Endothelial cell of hepatic sinusoid (primary cell): ENCODE measurements around the gene LIMK2.
"Not testable (repeated sequence)": the region's sequence is repeated elsewhere in the genome, so short reads cannot be mapped to it uniquely, and the experiment has no call there.

Source experiments
- in situ Hi-C: cut with HindIII; loops from 2 replicates; pipeline ENCODE4 v1.10.0; 2017; ENCODE audit warnings: low sequenced_read_pairs

The LIMK2 gene

DNA sequence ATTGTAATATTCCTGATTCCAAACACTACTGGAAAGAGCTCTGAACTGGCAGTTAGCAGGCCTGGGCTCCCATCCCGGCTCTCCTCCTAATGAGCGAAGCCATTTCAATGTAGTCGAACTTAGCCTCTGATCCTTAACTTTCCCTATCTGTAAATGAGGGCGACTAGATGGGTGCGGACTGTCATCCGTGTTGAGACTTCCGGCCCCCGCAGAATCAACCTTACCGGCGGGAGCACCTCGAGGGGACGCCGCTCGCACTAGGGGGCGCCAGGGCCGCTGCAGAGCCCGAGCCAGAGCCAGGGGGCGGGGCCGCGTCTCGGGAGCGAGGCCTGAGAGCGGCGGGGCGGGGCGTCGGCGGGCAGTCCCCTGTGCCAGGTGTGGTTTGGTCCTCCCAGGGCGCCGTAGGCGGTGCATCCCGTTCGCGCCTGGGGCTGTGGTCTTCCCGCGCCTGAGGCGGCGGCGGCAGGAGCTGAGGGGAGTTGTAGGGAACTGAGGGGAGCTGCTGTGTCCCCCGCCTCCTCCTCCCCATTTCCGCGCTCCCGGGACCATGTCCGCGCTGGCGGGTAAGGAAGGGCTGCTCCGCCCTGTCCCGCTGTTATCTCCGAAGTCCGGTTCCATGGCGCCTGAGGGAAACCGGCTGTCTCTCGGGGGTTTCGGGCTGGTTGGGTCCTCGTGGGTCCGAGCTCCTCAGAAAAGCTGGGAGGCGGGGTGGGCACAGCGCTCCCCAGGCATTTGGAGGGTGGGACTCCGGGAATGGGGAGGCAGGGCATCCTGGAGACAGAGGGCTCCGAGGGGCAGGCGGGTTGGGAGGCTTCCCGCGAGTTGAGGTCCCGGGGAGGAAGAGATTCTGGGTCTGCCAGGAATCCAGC, at the start of gene LIMK2:
Gene LIMK2, plus strand, starts transcription at position 437 of the 869 bp plus-strand sequence. Its CDS starts 111 bp downstream, at position 548.
- in situ Hi-C loops, result loop anchor here (5.0 kb wide), 1 partner anchor 65 kb away; no protein-coding TSS in a partner anchor

DNA sequence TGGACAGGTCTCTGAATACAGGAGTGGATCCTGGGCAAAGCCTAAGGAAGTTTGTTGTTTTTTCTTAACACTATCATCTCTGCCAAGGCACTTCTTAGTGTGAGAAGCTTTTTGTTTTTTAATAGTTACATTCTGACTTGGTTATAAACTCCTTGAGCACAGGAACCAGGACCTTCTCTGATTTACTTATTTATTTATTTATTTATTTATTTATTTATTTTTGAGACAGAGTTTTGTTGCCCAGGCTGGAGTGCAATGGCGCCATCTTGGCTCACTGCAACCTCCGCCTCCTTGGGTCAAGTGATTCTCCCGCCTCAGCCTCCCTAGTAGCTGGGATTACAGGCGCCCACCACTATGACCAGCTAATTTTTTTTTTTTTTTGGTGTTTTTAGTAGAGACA, 41.1 kb upstream of the LIMK2 start:
- in situ Hi-C loops, result loop anchor here (5.0 kb wide), 1 partner anchor 54 kb away; no protein-coding TSS in a partner anchor

DNA sequence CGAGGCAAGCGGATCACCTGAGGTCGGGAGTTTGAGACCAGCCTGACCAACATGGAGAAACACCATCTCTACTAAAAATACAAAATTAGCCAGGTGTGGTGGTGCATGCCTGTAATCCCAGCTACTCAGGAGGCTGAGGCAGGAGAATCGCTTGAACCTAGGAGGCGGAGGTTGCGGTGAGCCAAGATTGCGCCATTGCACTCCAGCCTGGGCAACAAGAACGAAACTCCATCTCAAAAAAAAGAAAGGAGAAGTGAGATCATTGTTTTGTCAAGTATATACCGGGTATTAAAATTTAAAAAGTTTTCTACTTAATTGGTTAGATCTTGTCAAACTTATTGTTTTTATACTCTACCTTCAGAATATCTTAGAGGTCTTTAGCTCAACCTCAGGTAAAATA, 40.4 kb upstream of the LIMK2 start:
- in situ Hi-C loops, result loop anchor here (5.0 kb wide), 1 partner anchor 54 kb away; no protein-coding TSS in a partner anchor

DNA sequence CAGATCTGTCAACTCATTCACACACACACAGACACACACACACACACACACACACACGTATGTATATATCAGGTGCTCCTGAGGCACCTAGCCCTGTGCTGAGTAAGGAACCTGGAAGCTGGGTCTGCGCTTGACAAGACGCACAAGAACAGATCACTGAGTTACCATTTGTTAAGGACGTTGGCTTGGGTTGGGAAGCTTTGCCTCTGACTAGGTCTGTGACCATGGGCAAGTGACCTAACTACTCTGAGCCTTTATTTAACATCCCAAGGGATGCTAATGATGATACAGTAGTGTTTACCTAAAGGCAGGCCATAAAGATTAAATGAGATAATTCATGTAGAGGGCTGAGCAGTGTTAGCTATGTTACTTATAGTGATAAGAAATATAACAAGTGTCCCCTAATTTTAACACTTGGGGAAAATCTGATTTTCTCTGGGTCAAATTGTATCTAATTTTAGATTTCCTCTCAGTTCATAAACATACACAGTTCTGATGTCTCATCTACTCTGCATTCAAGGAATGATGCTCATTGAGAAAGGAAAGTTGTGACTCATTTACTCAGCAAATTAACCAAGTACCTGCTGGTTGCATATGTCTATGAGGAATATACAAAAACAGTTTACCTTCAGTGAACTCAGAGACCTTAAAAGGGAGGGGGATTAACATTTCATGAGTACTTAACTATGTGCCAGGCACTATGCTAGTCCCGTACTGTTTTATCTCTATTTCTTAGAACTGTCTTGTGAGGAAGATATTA, 38.5 kb upstream of the LIMK2 start:
- in situ Hi-C loops, result loop anchor here (5.0 kb wide), 1 partner anchor 56 kb away; no protein-coding TSS in a partner anchor

DNA sequence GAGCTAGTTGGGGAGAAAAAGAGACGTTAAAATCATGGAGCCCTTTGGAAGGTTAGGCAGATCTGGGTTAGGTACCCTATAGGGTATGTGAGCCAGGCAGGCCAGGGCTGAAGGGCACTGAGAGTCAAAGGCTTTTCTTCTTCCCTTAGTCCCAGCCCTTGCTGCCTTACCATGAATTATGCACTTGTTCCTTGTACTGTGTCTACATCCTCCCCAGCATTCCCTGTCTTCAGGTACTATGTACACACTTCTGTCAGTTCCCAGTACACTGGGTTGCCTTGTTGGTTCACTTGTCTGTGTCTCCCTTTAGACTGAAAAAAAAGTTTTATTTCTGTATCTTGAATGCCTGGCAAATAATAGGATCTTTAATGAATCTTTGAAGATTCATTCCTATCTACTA, 35.2 kb upstream of the LIMK2 start:
- in situ Hi-C loops, result no loop called here

DNA sequence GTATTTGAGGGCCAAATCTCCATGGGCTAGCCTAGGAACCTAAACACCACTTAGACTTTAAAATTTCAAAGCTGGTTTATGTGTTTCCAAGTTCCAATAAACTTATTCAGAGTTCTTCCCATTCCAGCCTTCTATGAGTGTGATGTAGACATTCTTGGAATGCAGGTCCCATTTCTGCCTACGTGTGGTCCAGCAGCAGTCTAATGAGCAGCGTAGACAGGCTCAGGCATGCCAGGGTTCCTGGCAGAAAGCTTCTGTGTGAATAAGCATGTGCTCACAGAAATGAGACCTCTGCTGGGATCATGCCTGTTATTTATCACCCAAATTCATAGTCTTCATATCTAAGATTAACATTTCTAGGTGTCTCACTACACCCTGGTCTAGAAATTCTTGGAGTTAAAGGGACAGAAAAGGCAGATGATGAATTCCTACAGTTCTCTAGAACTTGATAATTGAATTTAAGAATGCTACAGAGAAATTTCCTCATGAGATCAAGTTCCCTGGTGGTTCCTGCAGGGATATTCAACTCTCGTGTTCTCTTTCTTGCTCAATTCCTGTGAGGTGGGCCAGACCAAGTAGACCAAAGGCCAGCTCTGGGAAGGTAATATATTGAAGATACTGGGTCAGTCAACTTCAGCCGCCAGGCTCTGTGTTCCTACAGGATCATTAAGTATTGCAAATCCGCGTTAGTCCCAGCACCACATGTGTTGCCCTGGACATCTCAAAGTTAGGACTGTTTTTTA, 34.5 kb upstream of the LIMK2 start:
- in situ Hi-C loops, result no loop called here

DNA sequence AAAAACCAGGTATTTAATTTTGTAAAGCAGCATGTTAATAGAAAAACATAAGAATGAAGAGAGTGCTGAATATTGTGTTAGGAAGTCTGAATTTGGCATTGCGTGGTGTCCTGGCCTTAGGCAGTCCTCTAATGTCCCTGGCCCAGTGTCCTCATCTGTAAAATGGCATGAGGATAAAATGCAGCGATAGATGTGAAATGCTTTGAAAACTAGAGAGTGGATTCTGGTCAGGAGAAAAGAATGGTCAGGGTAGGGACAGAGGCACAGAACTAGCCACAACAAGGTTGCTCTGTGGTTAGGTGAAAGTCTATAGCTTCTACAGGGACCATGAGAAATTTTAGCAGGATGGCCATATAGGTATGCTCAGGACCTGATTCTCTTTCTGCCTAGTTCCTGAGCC, 33.2 kb upstream of the LIMK2 start:
- in situ Hi-C loops, result no loop called here

DNA sequence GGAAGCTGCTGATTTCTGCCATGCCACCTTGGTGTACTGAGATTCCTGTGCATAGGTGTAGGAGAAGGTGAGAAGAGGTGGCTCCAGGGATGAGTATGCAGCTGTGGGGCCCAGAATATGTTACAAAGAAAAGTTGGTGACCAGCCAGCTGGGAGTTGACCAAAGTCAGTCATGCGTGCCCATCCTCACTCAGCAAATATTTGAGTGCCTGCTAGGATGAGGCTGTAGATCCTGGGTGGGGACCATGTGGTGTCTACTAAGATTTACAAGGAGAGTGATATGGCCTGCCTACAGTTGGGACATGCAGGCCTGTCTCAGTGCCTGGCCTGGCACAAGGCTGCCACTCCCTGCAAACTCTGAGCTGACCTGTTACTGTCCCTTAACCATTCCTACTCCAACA, 32.8 kb upstream of the LIMK2 start:
- in situ Hi-C loops, result no loop called here

DNA sequence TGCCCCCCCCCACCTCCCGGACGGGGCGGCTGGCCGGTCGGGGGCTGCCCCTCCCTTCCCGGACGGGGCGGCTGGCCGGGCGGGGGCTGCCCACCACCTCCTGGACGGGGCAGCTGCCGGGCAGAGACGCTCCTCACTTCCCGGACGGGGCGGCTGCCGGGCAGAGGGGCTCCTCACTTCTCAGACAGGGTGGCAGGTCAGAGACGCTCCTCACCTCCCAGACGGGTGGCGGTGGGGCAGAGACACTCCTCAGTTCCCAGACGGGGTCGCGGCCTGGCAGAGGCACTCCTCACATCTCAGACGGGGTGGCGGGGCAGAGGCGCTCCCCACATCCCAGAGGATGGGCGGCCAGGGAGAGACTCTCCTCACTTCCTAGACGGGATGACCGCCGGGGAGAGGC, 28.1 kb upstream of the LIMK2 start:
- in situ Hi-C loops, result no loop called here

DNA sequence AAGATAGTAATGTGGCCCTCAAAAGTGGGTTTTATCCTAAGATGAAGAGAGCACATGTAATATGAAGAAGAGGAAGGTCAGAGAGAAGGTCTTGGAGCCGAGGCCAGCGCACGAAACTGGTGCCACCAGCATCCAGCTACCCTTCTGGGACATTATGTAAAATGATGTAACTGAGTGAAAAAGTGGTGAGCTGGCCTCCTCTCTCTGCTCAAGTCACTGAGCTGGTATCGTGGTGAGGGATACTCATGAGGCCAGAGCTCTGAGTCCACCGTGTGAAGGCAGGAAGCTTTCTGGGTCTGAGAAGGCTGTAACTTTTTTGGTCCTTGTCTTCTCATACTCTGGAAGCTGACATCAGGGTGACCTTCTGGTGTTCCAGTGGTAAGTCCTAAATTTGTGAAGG, 27.0 kb upstream of the LIMK2 start:
- in situ Hi-C loops, result loop anchor here (5.0 kb wide), 1 partner anchor 92 kb away; no protein-coding TSS in a partner anchor

DNA sequence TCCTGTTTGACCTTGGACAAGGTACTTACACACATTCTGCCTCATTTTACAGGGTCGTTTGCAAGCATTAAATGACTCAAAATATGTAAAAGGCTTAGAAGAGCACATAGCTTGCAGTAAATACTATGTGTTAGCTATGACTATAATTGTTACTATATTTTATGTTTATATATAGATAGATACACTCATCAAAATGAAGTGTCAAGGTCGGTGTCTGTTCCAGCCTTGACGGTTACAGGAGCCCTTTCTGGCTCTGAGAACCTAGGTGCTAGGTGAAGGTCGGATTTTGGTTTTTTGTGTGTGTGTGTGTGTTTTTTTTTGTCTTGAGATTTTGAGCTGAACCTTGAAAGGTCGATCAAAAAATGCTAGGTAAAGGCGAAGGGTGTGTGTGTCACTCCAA, 24.5 kb upstream of the LIMK2 start:
- in situ Hi-C loops, result loop anchor here (5.0 kb wide), 1 partner anchor 90 kb away; no protein-coding TSS in a partner anchor

DNA sequence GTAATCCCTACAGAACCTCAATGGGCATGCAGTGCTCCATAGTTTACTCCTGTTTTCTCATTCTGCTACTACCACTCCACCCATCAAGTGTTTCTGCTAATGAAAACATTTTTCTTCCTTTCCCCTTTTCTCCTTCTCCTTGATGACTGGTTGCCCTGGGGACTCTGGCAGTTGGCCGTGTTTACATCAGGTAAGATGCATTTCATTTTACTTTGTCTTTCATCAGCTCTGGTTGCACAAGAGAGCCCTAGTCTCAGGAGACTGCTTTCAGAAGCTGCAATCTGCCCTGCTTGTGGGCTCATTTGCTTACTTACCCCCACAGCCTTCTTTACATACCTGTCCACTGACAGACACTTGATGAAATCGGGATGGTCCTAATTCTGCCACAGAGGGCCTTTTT, 19.6 kb upstream of the LIMK2 start:
- in situ Hi-C loops, result no loop called here

DNA sequence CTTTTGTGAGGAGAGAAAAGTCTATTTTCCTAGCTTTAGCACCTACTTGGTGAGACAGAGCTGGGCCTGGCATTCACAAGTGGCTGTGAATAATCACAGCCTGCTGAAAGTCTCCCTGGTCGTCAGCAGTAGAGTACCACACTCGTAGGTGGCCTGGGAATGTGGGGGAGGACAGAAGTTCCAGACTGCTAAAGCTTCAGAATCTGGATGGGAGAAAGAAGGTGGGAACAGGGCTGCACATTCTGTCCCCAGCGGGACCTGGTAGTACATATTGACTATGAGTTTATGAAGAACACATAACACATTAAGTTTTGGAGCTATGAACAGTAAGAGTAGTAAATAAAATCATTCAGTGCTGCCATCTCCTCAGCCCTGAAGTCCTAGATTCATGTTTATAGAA, 19.0 kb upstream of the LIMK2 start:
- in situ Hi-C loops, result no loop called here

DNA sequence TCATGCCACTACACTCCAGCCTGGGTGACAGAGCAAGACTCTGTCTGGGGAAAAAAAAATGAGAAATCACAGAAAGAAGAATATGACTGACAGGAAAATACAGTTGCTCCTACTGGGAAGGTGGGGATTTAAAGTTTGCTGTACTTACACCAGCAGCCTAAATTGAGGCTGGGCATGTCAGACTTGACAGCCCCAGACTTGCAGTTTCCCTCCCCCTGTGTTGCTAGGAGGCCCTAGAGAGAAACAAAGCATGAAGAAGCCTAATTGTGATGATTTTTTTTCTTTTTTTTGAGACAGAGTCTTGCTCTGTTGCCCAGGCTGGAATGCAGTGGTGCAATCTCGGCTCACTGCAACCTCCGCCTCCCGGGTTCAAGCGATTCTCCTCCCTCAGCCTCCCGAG, 17.4 kb upstream of the LIMK2 start:
- in situ Hi-C loops, result not testable (repeated sequence)

DNA sequence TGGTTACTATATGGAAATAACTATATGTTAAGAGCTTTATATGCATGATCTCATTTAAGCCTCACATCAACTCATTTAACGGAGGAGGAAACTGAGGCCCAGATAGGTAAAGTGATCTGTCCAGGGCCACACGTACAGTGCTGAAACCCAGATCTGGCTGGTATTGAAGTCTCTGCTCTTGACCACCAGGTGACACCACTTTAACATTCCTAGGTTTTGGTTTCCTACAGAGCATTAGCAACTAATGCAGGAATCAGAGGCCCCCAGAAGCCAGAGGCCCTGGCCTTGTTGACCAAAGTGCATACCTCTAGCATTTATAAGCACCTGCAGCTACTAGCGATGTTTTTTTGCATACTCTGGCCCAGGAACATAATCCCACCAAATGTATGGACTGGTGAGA, 12.9 kb upstream of the LIMK2 start:
- in situ Hi-C loops, result no loop called here

DNA sequence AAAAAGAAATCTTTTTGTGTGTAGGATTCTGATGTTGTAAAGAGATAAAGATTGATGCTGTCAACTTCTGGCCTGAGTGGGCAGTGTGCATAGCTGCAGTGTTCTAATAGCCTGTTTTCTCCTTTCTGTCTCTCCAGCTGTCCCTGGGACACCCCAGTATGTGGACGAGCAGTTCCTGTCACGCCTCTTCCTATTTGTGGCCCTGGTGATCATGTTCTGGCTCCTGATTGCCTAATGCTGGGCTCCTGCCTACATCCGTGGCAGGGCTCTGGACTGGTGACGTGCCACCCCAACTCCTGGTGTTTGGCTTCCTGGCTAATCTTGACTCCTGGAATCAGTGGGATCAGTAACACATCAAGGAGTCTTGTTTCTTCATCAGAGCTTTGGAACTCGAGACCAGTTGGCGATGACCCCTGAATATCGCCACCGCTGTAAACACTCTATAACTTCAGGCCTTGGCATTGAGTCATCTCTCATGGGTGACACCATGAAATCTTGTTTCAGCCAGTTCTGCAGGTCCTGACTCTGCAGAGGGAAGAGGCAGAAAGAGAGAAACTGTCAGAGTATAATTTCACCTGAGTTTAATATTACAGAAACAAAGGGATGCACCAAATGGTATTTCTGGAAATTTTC, 7.6 kb upstream of the LIMK2 start:
- in situ Hi-C loops, result not testable (repeated sequence)

DNA sequence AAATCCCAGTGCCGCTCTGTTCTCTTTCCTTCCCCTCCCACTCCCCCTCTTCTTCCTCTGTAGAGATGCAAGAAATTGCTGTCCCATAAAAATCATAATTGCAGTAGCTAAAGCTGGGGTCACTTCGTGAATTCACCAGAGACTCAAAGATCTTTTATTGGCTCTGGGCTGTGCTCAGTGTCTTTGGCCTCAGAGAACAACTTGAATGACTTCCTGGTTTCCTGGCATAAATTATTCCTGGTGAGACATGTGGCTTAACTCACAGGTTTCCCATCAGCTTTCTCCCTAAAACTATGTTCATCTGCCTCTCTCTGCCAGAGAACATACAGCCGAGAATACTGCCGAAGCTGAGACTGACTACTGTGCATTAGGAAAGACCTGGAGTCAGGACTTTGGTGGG, 7.0 kb upstream of the LIMK2 start:
- in situ Hi-C loops, result not testable (repeated sequence)

DNA sequence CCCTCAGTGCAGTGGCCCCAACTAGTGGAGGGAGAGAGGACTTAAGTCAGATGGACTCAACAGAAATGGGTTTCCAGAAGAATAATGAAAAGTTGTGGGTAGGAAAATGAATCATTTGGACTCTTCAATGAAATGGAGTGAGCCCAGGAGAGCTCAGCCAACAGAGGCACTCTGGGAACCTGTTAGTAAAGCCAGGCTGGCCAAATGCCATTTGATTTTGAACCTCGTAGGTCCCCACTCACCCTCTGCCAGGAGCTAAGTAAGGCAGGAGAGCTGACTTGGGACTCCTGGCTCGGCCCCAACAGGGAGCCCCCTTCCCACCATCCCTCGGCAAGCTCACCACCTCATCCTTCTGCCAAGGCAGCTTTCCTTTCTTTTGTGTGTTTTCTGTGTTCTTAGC, 5.6 kb upstream of the LIMK2 start:
- in situ Hi-C loops, result not testable (repeated sequence)

DNA sequence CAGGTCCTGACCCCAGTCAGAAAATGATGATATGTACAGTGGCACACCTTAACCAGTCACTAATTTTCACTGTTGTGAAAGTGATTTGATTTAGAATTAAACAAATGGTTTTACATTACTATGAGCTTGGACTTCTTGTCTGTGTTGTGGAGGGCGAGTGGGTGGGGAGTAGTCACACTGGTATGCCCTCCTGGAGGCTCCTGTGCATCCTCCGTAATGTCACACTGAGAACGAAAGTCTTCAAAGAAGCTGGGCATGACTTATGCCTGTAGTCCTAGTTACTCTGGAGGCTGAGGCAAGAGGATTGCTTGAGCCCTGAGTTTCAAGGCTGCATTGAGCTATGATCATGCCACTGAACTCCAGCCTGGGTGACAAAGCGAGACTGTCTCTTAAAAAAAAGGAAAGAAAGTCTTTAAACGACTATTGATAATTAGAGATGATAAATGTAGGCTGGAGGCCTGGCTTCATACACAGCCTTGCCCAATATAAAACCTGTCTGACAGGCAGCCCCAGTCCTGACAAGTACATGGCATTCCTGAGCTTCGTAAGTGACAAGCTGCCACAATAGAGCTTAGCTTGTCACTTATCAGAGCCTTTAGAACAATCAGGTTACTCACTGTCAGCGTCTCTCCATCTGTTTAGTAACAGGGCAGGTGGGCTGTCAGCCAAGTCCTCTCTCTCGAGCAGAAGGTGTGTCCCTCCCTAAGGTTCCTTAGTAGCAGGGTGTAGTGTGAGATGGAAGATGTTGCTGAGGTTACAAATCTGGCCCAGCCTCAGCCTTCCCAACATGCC, 5.0 kb upstream of the LIMK2 start:
- in situ Hi-C loops, result no loop called here
